HepG2 (cell line): ENCODE data around the gene SPP1. TPM values are rescaled to one million over a fixed set of nuclear protein-coding genes. Genes with fewer than 3 reads are reported as not detected.

Source experiments
- ATAC-seq: fragments of 200-7000 bp; cut with Tn5 transposase; 3 replicates; pipeline ENCODE4 v1.9.1; 2020; ENCODE audit warnings: mild to moderate bottlenecking, moderate library complexity
- BruUV-seq: library from RNA; stranded (reverse); fragments of 400-500 nt; replicated peaks from 2 replicates; lab custom pipeline; 2021; lab: Mats Ljungman, UMichigan
- CTCF ChIA-PET: fragments of 300-600 bp; formaldehyde crosslinking; extraction: SDS; loops from one replicate; lab custom pipeline; 2021; ENCODE audit warnings: low total read pairs, inconsistent platforms, low intra/inter-chr PET ratio; lab: Yijun Ruan, JAX
- POLR2A ChIA-PET: fragments of 350-600 bp; sonication (Branson Sonifier 250); formaldehyde crosslinking; loops from one replicate; lab custom pipeline; 2020; ENCODE audit warnings: antibody characterized with exemption, inconsistent platforms; lab: Yijun Ruan, JAX
- DNase-seq: peaks from one replicate; pipeline ENCODE4 v3.0.0-alpha.2; 2015; ENCODE audit warnings: low spot score
- FAIRE-seq: peaks from 3 replicates; lab custom pipeline; 2011; peaks lifted over from hg19 to GRCh38; lab: Jason Lieb, UNC
- H2AFZ ChIP-seq: one replicate; pipeline ENCODE4 v1.6.1; 2011; ENCODE audit warnings: low read length, inconsistent platforms
- H3K27ac ChIP-seq: fragments of 300-600 bp; 3 replicates; pipeline ENCODE4 v1.8.0; 2011; ENCODE audit warnings: mixed run types, mild to moderate bottlenecking, mixed read lengths, low read length, inconsistent platforms; ENCODE audit not compliant: insufficient read depth; ENCODE audit errors: extremely low read length
- H3K27me3 ChIP-seq, 2 experiments: fragments of 200-600 bp in 1 of 2; 2 replicates in 1 of 2; 3 replicates in 1 of 2; pipeline versions ENCODE4 v1.6.0 to v1.8.0; 2011; ENCODE audit warnings: low read length in 2 of 2, mild to moderate bottlenecking in 2 of 2, moderate library complexity in 2 of 2, inconsistent platforms in 1 of 2; ENCODE audit not compliant: insufficient read depth in 2 of 2, control insufficient read depth in 1 of 2
- H3K36me3 ChIP-seq, 2 experiments: fragments of 200-600 bp in 1 of 2; replicated peaks in 1 of 2; 2 replicates in 1 of 2; 3 replicates in 1 of 2; pipeline versions ENCODE4 v1.5.1 to v1.8.0; 2011; ENCODE audit warnings: low read length in 2 of 2, inconsistent platforms in 1 of 2; ENCODE audit not compliant: insufficient read depth in 2 of 2, control insufficient read depth in 1 of 2
- H3K4me1 ChIP-seq: 2 replicates; pipeline ENCODE4 v1.5.1; 2012; ENCODE audit warnings: low read length, inconsistent platforms; ENCODE audit not compliant: insufficient read depth
- H3K4me2 ChIP-seq: 2 replicates; pipeline ENCODE4 v1.6.0; 2011; ENCODE audit warnings: low read depth, low read length, inconsistent platforms
- H3K4me3 ChIP-seq, 3 experiments: fragments of 200-600 bp in 1 of 3; sonication (generic), shearing (Covaris generic) in 1 of 3; replicated peaks in 1 of 3; 2 replicates each; pipeline ENCODE4 v1.5.1; 2011 to 2016; ENCODE audit warnings: low read length in 3 of 3, inconsistent platforms in 2 of 3, low read depth in 2 of 3, mild to moderate bottlenecking in 2 of 3, control low read depth in 1 of 3, mixed read lengths in 1 of 3; ENCODE audit not compliant: insufficient read depth in 1 of 3
- H3K79me2 ChIP-seq: one replicate; pipeline ENCODE4 v1.6.1; 2011; ENCODE audit warnings: low read length, inconsistent platforms; ENCODE audit not compliant: insufficient read depth
- H3K9ac ChIP-seq: 2 replicates; pipeline ENCODE4 v1.6.0; 2011; ENCODE audit warnings: mild to moderate bottlenecking, low read depth, low read length, inconsistent platforms; ENCODE audit not compliant: insufficient read depth
- H3K9me3 ChIP-seq: 2 replicates; pipeline ENCODE4 v1.5.1; 2012; ENCODE audit warnings: mild to moderate bottlenecking, low read length
- H4K20me1 ChIP-seq: 2 replicates; pipeline ENCODE4 v1.6.0; 2011; ENCODE audit warnings: inconsistent platforms, mild to moderate bottlenecking, low read length, moderate library complexity; ENCODE audit not compliant: insufficient read depth
- NFE2 ChIP-seq: sonication (generic); formaldehyde crosslinking; IDR thresholded peaks from 2 replicates; pipeline ENCODE4 v1.4.0; 2020; ENCODE audit warnings: missing genetic modification reagents
- NFE2L2 ChIP-seq: fragments of 150-350 bp; IDR thresholded peaks from 2 replicates; pipeline ENCODE4 v1.6.1; 2014; ENCODE audit warnings: low read length
- NFIC ChIP-seq: IDR thresholded peaks from 2 replicates; pipeline ENCODE4 v1.6.1; 2012; ENCODE audit warnings: mild to moderate bottlenecking, low read length, inconsistent platforms
- TBX3 ChIP-seq: fragments of 450-650 bp; IDR thresholded peaks from 2 replicates; pipeline ENCODE4 v1.6.1; 2017; ENCODE audit warnings: antibody characterized with exemption, mild to moderate bottlenecking, inconsistent platforms, borderline replicate concordance
- XBP1 ChIP-seq: sonication (generic); formaldehyde crosslinking; IDR thresholded peaks from 2 replicates; pipeline ENCODE4 v1.5.0; 2020; ENCODE audit warnings: missing genetic modification reagents
- ZNF260 ChIP-seq: sonication (generic); formaldehyde crosslinking; IDR thresholded peaks from 2 replicates; pipeline ENCODE4 v1.4.0; 2020; ENCODE audit warnings: missing genetic modification reagents, low read depth, mild to moderate bottlenecking, borderline replicate concordance
- ZNF546 ChIP-seq: sonication (generic); formaldehyde crosslinking; conservative IDR thresholded peaks from 2 replicates; pipeline ENCODE4 v1.8.1; 2023; ENCODE audit warnings: mild to moderate bottlenecking, missing genetic modification reagents
- ZNF570 ChIP-seq: sonication (generic); formaldehyde crosslinking; IDR thresholded peaks from 2 replicates; pipeline ENCODE4 v1.4.0; 2020; ENCODE audit warnings: mild to moderate bottlenecking, missing genetic modification reagents, borderline replicate concordance
- ZNF720 ChIP-seq: sonication (generic); formaldehyde crosslinking; IDR thresholded peaks from 2 replicates; pipeline ENCODE4 v1.4.0; 2020; ENCODE audit warnings: missing genetic modification reagents
- WGBS: methylation state at CpG from one replicate; pipeline ENCODE4 v1.1.6; 2017; ENCODE audit warnings: low lambda C conversion rate; 5-methylcytosine and 5-hydroxymethylcytosine counted together
- in situ Hi-C: cut with HindIII; loops from 2 replicates; pipeline ENCODE4 v1.10.0; 2017; ENCODE audit warnings: low pct_unique_long_range_greater_than_20kb; ENCODE audit not compliant: extremely low pct_ligation_motif_present
- intact Hi-C: fragments of 100-400 bp; cut with micrococcal nuclease; formaldehyde crosslinking; loops from one replicate; pipeline ENCODE4 v1.10.0; 2022; ENCODE audit not compliant: unreplicated experiment
- polyA plus RNA-seq, 8 experiments: library from polyadenylated mRNA; depleted of rRNA in 3 of 8; stranded (reverse) in 7 of 8; unstranded in 1 of 8; fragments of >200 nt; fragmentation: Illumina TruSeq in 4 of 8; extraction: Trizol in 4 of 8; gene quantifications; 2 replicates each; pipeline versions ENCODE4 v1.2.1 to v1.2.3, GENCODE V29; 2011 to 2016; ENCODE audit warnings: low read depth in 4 of 8, missing spikeins in 1 of 8, mixed read lengths in 1 of 8; ENCODE audit not compliant: insufficient read depth in 1 of 8
- total RNA-seq, 5 experiments: library from RNA; depleted of rRNA; stranded (reverse); fragments of >200 nt; fragmentation: Illumina TruSeq; extraction: Trizol; gene quantifications; 2 replicates each; pipeline ENCODE4 v1.2.3, GENCODE V29; 2016; ENCODE audit warnings: low read depth in 1 of 5
- TF ChIP-seq, protein P1 (sequence below): IDR thresholded peaks from 2 replicates; pipeline ENCODE4 v1.6.1; 2012; ENCODE audit warnings: low read depth, low read length, improper control_type of control experiment
- TF ChIP-seq, protein P2 (sequence below): IDR thresholded peaks from 2 replicates; pipeline ENCODE4 v1.6.1; 2016; ENCODE audit warnings: low read depth, control low read depth
- TF ChIP-seq, protein P3 (sequence below): sonication (generic); formaldehyde crosslinking; IDR thresholded peaks from 2 replicates; pipeline ENCODE4 v1.9.0; 2022; ENCODE audit warnings: missing genetic modification reagents, mild to moderate bottlenecking, borderline replicate concordance
- TF ChIP-seq, protein P4 (sequence below): sonication (generic); formaldehyde crosslinking; IDR thresholded peaks from 2 replicates; pipeline ENCODE4 v1.5.0; 2020; ENCODE audit warnings: mild to moderate bottlenecking, low read depth, missing genetic modification reagents, borderline replicate concordance
- TF ChIP-seq, protein P5 (sequence below): conservative IDR thresholded peaks from 2 replicates; pipeline ENCODE4 v1.6.1; 2018; ENCODE audit warnings: missing genetic modification reagents
- TF ChIP-seq, protein P6 (sequence below): sonication (generic); formaldehyde crosslinking; IDR thresholded peaks from 2 replicates; pipeline ENCODE4 v1.4.0; 2020; ENCODE audit warnings: missing genetic modification reagents

The SPP1 gene
- total and polyA plus RNA-seq, 2 of the 13 experiments (the other 11 are each of a cell fraction or from before 2014, with no cell fraction given) = 682 to 788 TPM

DNA sequence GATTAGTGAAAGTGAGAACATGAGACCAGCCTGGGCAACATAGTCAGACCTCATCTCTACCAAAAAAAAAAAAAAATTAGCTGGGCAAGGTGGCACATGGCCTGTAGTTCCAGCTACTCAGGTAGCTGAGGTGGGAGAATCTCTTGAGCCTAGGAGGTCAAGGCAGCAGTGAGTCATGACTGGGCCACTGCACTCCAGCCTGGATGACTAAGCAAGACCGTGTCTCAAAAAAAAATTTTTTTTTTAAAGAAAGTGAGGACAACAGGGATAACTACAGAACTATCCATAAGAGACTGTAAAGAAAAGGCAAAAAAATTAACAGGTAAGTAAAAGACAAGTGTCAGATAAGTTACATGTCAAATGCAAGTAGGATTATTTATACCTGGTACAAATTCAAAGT lies 13.5 kb upstream of the SPP1 start (continued):
- TF ChIP-seq, protein P1, sequence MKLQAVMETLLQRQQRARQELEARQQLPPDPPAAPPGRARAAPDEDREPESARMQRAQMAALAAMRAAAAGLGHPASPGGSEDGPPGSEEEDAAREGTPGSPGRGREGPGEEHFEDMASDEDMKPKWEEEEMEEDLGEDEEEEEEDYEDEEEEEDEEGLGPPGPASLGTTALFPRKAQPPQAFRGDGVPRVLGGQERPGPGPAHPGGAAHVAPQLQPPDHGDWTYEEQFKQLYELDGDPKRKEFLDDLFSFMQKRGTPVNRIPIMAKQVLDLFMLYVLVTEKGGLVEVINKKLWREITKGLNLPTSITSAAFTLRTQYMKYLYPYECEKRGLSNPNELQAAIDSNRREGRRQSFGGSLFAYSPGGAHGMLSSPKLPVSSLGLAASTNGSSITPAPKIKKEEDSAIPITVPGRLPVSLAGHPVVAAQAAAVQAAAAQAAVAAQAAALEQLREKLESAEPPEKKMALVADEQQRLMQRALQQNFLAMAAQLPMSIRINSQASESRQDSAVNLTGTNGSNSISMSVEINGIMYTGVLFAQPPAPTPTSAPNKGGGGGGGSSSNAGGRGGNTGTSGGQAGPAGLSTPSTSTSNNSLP = no peak
- no peak for TF ChIP-seq TBX3
- peak; percentile 53; the same call in 1 of the 2 replicates for TF ChIP-seq NFE2 (CRISPR knock-in tag)
- peak; percentile 52; the same call in 1 of the 2 replicates for TF ChIP-seq NFE2L2
- no peak for TF ChIP-seq ZNF546 (CRISPR knock-in tag)
- no peak for TF ChIP-seq ZNF720 (CRISPR knock-in tag)
- no peak for TF ChIP-seq ZNF260
- no peak for TF ChIP-seq XBP1 (CRISPR knock-in tag)
- TF ChIP-seq, protein P2, sequence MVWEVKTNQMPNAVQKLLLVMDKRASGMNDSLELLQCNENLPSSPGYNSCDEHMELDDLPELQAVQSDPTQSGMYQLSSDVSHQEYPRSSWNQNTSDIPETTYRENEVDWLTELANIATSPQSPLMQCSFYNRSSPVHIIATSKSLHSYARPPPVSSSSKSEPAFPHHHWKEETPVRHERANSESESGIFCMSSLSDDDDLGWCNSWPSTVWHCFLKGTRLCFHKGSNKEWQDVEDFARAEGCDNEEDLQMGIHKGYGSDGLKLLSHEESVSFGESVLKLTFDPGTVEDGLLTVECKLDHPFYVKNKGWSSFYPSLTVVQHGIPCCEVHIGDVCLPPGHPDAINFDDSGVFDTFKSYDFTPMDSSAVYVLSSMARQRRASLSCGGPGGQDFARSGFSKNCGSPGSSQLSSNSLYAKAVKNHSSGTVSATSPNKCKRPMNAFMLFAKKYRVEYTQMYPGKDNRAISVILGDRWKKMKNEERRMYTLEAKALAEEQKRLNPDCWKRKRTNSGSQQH (CRISPR knock-in tag) = no peak
- no peak for TF ChIP-seq NFIC
- TF ChIP-seq, all 625 proteins: peak for 4

DNA sequence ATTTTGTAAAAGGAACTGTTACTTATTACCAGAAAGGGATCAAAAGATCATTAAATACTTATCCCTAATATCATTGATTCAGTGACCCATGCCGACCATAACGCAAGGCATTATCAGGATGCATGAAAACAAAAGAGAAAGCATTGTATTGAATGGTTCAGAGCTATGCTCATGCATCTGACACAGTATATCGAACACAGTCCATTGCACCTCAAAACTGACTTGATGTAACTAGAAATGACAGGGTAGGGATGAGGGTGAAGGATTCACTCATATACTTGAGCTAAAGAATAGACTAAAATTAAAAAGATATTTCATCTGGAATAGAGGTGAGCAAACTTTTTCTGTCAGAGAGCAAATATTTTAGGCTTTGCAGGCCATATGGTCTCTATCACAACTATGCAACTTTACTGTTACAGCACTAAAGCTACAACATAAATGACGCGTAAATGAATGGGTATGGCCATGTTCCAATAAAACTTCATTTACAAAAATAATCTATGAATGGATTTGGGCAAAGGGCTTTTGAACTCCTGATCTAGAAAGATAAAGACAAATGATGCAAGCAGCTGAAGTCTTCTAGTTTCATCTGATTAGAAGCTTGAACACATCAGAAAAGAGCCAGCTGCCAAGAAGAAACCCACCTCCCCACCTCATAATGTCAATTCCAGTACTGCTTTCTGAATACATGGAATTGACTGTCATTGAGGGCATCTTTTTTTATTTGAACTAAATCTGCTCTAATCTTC lies 12.9 kb upstream of the SPP1 start:
- Histone ChIP-seq H3K9ac (no peak overlapping the region), H3K36me3 (no peaks in the 10 kb centered on the region), H3K4me2 (no peak overlapping the region), H3K4me1 (peaks cover 22% of the 10 kb centered on the region), H3K4me3 (no peak overlapping the region), H4K20me1 (no peaks in the 10 kb centered on the region), H3K9me3 (no peaks in the 10 kb centered on the region), H3K27me3 (no peaks in the 10 kb centered on the region), H2AFZ (no peak overlapping the region), H3K79me2 (no peaks in the 10 kb centered on the region), H3K27ac (no peak overlapping the region)
- ATAC-seq (no peak), FAIRE-seq (peak; percentile 15), DNase-seq (no peak)
- ChIA-PET POLR2A (no interaction called here), CTCF (no interaction called here)
- in situ Hi-C loops (no loop called here), intact Hi-C loops (no loop called here)
- no TSS peak for BruUV-seq
- 83% methylated on average over 5 of the region's 5 CpGs for WGBS
- TF ChIP-seq, protein P3, sequence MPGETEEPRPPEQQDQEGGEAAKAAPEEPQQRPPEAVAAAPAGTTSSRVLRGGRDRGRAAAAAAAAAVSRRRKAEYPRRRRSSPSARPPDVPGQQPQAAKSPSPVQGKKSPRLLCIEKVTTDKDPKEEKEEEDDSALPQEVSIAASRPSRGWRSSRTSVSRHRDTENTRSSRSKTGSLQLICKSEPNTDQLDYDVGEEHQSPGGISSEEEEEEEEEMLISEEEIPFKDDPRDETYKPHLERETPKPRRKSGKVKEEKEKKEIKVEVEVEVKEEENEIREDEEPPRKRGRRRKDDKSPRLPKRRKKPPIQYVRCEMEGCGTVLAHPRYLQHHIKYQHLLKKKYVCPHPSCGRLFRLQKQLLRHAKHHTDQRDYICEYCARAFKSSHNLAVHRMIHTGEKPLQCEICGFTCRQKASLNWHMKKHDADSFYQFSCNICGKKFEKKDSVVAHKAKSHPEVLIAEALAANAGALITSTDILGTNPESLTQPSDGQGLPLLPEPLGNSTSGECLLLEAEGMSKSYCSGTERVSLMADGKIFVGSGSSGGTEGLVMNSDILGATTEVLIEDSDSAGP (CRISPR knock-in tag) = no peak
- TF ChIP-seq, protein P4, sequence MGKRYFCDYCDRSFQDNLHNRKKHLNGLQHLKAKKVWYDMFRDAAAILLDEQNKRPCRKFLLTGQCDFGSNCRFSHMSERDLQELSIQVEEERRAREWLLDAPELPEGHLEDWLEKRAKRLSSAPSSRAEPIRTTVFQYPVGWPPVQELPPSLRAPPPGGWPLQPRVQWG (CRISPR knock-in tag) = no peak
- TF ChIP-seq, protein P5, sequence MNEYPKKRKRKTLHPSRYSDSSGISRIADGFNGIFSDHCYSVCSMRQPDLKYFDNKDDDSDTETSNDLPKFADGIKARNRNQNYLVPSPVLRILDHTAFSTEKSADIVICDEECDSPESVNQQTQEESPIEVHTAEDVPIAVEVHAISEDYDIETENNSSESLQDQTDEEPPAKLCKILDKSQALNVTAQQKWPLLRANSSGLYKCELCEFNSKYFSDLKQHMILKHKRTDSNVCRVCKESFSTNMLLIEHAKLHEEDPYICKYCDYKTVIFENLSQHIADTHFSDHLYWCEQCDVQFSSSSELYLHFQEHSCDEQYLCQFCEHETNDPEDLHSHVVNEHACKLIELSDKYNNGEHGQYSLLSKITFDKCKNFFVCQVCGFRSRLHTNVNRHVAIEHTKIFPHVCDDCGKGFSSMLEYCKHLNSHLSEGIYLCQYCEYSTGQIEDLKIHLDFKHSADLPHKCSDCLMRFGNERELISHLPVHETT (CRISPR knock-in tag) = no peak
- TF ChIP-seq ZNF570 (CRISPR knock-in tag) = no peak
- TF ChIP-seq, protein P6, sequence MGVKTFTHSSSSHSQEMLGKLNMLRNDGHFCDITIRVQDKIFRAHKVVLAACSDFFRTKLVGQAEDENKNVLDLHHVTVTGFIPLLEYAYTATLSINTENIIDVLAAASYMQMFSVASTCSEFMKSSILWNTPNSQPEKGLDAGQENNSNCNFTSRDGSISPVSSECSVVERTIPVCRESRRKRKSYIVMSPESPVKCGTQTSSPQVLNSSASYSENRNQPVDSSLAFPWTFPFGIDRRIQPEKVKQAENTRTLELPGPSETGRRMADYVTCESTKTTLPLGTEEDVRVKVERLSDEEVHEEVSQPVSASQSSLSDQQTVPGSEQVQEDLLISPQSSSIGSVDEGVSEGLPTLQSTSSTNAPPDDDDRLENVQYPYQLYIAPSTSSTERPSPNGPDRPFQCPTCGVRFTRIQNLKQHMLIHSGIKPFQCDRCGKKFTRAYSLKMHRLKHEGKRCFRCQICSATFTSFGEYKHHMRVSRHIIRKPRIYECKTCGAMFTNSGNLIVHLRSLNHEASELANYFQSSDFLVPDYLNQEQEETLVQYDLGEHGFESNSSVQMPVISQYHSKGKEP (CRISPR knock-in tag) = no peak
